Measurements from ENCODE around the gene UBE2S.

- TF ChIP-seq CTCF (IDR thresholded peaks at IDR 0.05) (no peak), POLR2A (IDR thresholded peaks at IDR 0.05) (no peak)
Measured at GRCh38 chr19:55398200-55398925, 9.2 kb downstream of the UBE2S start.

Data from breast epithelium (tissue), 3 donors.